SK-N-SH (cell line): ENCODE measurements around the gene MAP2K2.

Experiments
- EP300 ChIP-seq, 2 experiments: IDR thresholded peaks; 2 replicates each; pipeline versions ENCODE4 v1.4.0 to v1.6.1; 2012; ENCODE audit warnings: borderline replicate concordance in 1 of 2, low read depth in 1 of 2, low read length in 1 of 2
- POLR2AphosphoS5 ChIP-seq: IDR thresholded peaks from 2 replicates; pipeline ENCODE4 v1.6.1; 2012; ENCODE audit warnings: low read depth, low read length
- YY1 ChIP-seq: IDR thresholded peaks from 2 replicates; pipeline ENCODE4 v1.4.0; 2012; ENCODE audit warnings: low read depth, mild to moderate bottlenecking
- TF ChIP-seq, protein P1 (sequence below): fragments of 200-600 bp; sonication (generic); IDR thresholded peaks from 2 replicates; pipeline ENCODE4 v1.6.1; 2017; ENCODE audit warnings: antibody characterized with exemption, mild to moderate bottlenecking, moderate library complexity
- TF ChIP-seq, protein P2 (sequence below): IDR thresholded peaks from 2 replicates; pipeline ENCODE4 v1.4.0; 2012; ENCODE audit warnings: low read depth

- no peak for TF ChIP-seq POLR2AphosphoS5
- TF ChIP-seq YY1 = no peak
- TF ChIP-seq, protein P1, sequence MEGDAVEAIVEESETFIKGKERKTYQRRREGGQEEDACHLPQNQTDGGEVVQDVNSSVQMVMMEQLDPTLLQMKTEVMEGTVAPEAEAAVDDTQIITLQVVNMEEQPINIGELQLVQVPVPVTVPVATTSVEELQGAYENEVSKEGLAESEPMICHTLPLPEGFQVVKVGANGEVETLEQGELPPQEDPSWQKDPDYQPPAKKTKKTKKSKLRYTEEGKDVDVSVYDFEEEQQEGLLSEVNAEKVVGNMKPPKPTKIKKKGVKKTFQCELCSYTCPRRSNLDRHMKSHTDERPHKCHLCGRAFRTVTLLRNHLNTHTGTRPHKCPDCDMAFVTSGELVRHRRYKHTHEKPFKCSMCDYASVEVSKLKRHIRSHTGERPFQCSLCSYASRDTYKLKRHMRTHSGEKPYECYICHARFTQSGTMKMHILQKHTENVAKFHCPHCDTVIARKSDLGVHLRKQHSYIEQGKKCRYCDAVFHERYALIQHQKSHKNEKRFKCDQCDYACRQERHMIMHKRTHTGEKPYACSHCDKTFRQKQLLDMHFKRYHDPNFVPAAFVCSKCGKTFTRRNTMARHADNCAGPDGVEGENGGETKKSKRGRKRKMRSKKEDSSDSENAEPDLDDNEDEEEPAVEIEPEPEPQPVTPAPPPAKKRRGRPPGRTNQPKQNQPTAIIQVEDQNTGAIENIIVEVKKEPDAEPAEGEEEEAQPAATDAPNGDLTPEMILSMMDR = no peak
- TF ChIP-seq, protein P2, sequence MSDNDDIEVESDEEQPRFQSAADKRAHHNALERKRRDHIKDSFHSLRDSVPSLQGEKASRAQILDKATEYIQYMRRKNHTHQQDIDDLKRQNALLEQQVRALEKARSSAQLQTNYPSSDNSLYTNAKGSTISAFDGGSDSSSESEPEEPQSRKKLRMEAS = no peak
- TF ChIP-seq EP300 (IDR thresholded peaks at IDR 0.05; ENCODE audit: borderline replicate concordance in 1 of 2, low read depth in 1 of 2, low read length in 1 of 2) = no peak
Observed at GRCh38 chr19:4096049-4096892, 27.7 kb downstream of the MAP2K2 start.
